Stomach (tissue), 4 donors: ENCODE measurements around the gene PYGM.

Experiments used
- POLR2A ChIP-seq, 4 donors: fragments of 450-650 bp; IDR thresholded peaks; one replicate each; pipeline ENCODE4 v1.6.1; 2016; ENCODE audit warnings: antibody characterized with exemption in 4 of 4, control low read depth in 2 of 4, mild to moderate bottlenecking in 1 of 4, moderate library complexity in 1 of 4
- POLR2AphosphoS5 ChIP-seq, 3 donors: sonication (generic); formaldehyde crosslinking; IDR thresholded peaks; one replicate each; pipeline ENCODE4 v1.6.1; 2016; ENCODE audit warnings: antibody characterized with exemption in 3 of 3
- TF ChIP-seq, protein P1 (sequence below), 7 experiments: fragments of 450-650 bp in 4 of 7; fragments of 200-600 bp in 3 of 7; sonication (generic) in 3 of 7; IDR thresholded peaks; one replicate each; pipeline ENCODE4 v1.5.1; 2016 to 2019; ENCODE audit warnings: antibody characterized with exemption in 7 of 7, control low read depth in 2 of 7, mild to moderate bottlenecking in 1 of 7

DNA sequence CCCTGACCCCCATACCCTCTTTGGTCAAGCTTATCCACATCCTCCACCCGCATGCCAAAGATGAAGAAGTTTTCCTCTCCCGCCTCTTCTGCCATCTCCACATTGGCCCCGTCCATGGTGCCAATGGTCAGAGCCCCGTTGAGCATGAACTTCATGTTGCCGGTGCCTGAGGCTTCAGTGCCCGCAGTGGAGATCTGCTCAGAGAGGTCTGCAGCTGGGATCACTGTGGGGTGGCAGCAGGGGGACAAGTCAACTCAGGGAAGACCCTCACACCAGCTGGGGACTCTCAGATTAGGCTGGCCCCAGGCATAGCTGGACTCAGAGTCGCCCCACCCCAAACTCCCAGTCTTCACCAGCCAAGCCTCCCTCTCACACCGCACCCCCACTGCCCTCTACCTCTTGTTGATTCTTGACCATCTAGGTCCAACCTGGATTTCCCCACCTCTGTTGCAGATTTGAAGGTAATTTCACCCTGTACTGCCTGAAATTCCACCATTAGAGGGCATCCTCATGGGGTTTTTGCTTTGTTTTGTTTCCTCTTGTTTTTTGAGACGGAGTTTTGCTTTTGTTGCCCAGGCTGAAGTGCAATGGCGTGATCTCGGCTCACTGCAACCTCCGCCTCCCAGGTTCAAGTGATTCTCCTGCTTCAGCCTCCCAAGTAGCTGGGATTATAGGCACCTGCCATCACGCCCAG is 9.3 kb downstream of the PYGM start:
- TF ChIP-seq, protein P1, sequence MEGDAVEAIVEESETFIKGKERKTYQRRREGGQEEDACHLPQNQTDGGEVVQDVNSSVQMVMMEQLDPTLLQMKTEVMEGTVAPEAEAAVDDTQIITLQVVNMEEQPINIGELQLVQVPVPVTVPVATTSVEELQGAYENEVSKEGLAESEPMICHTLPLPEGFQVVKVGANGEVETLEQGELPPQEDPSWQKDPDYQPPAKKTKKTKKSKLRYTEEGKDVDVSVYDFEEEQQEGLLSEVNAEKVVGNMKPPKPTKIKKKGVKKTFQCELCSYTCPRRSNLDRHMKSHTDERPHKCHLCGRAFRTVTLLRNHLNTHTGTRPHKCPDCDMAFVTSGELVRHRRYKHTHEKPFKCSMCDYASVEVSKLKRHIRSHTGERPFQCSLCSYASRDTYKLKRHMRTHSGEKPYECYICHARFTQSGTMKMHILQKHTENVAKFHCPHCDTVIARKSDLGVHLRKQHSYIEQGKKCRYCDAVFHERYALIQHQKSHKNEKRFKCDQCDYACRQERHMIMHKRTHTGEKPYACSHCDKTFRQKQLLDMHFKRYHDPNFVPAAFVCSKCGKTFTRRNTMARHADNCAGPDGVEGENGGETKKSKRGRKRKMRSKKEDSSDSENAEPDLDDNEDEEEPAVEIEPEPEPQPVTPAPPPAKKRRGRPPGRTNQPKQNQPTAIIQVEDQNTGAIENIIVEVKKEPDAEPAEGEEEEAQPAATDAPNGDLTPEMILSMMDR (IDR thresholded peaks at IDR 0.05), result no peak
- TF ChIP-seq POLR2A (IDR thresholded peaks at IDR 0.05) (no peak), POLR2AphosphoS5 (IDR thresholded peaks at IDR 0.05) (no peak)
